Stomach (tissue), 9 donors: ENCODE data around the gene CCL22. TPM values are rescaled to one million over a fixed set of nuclear protein-coding genes. Genes with fewer than 3 reads are reported as not detected.

ENCODE experiments used
- DNase-seq, 2 donors: peaks; one replicate each; pipeline versions ENCODE4 v3.0.0 to v3.0.0-alpha.2; 2013 to 2019
- H3K27ac ChIP-seq, 5 donors: fragments of 200-600 bp in 4 of 5; sonication (generic) in 4 of 5; one replicate each; pipeline ENCODE4 v1.5.1; 2013 to 2019; ENCODE audit warnings: mild to moderate bottlenecking in 1 of 5, moderate library complexity in 1 of 5
- H3K27me3 ChIP-seq, 3 donors: fragments of 200-600 bp; sonication (generic); one replicate each; pipeline ENCODE4 v1.5.1; 2017 to 2019; ENCODE audit warnings: mixed run types in 1 of 3
- H3K36me3 ChIP-seq, 4 donors: fragments of 200-600 bp; sonication (generic); 1 replicate in 3 of 4; 2 replicates in 1 of 4; pipeline ENCODE4 v1.5.1; 2016 to 2019
- H3K4me1 ChIP-seq, 4 donors: fragments of 200-600 bp; sonication (generic); one replicate each; pipeline ENCODE4 v1.5.1; 2016 to 2019
- H3K4me3 ChIP-seq, 4 donors: fragments of 200-600 bp; sonication (generic) in 3 of 4; one replicate each; pipeline ENCODE4 v1.5.1; 2016 to 2019; ENCODE audit warnings: mild to moderate bottlenecking in 1 of 4
- H3K9me3 ChIP-seq, 4 donors: fragments of 200-600 bp; sonication (generic); one replicate each; pipeline ENCODE4 v1.5.1; 2016 to 2019
- EP300 ChIP-seq: sonication (generic); formaldehyde crosslinking; IDR thresholded peaks from one replicate; pipeline ENCODE4 v1.6.1; 2017; ENCODE audit warnings: antibody characterized with exemption
- POLR2A ChIP-seq, 4 donors: fragments of 450-650 bp; IDR thresholded peaks; one replicate each; pipeline ENCODE4 v1.6.1; 2016; ENCODE audit warnings: antibody characterized with exemption in 4 of 4, control low read depth in 2 of 4, mild to moderate bottlenecking in 1 of 4, moderate library complexity in 1 of 4
- POLR2AphosphoS5 ChIP-seq, 3 donors: sonication (generic); formaldehyde crosslinking; IDR thresholded peaks; one replicate each; pipeline ENCODE4 v1.6.1; 2016; ENCODE audit warnings: antibody characterized with exemption in 3 of 3
- WGBS, 5 donors: extraction: QIAGEN DNeasy Blood & Tissue Kit in 3 of 5; methylation state at CpG; one replicate each; pipeline versions ENCODE4 v1.1.5 to v1.1.7; 2013 to 2018; 5-methylcytosine and 5-hydroxymethylcytosine counted together
- intact Hi-C: fragments of 100-400 bp; cut with DNase I; formaldehyde crosslinking; loops from one replicate; pipeline ENCODE4 v1.15.1; 2023; ENCODE audit warnings: low total_unique reads
- polyA plus RNA-seq, 3 donors: library from polyadenylated mRNA; stranded (reverse); fragments of 200-250 nt; gene quantifications; one replicate each; pipeline ENCODE4 v1.2.3, GENCODE V29; 2013
- total RNA-seq, 5 donors: library from RNA; depleted of rRNA; stranded (reverse); fragments of >200 nt; gene quantifications; one replicate each; pipeline versions ENCODE4 v1.1.0 to v1.2.3, GENCODE V29; 2014 to 2016
- TF ChIP-seq, protein P1 (sequence below), 7 experiments: fragments of 450-650 bp in 4 of 7; fragments of 200-600 bp in 3 of 7; sonication (generic) in 3 of 7; IDR thresholded peaks; one replicate each; pipeline ENCODE4 v1.5.1; 2016 to 2019; ENCODE audit warnings: antibody characterized with exemption in 7 of 7, control low read depth in 2 of 7, mild to moderate bottlenecking in 1 of 7
- donor health status: healthy with polysubstance abuse.
- donor health status: Bipolar disorder and iron deficiency.
- donor health status: healthy.

CCL22 gene
- total and polyA plus RNA-seq, 8 donors, result 0.12 to 0.45 (median 0.26) TPM; not detected in 4

DNA sequence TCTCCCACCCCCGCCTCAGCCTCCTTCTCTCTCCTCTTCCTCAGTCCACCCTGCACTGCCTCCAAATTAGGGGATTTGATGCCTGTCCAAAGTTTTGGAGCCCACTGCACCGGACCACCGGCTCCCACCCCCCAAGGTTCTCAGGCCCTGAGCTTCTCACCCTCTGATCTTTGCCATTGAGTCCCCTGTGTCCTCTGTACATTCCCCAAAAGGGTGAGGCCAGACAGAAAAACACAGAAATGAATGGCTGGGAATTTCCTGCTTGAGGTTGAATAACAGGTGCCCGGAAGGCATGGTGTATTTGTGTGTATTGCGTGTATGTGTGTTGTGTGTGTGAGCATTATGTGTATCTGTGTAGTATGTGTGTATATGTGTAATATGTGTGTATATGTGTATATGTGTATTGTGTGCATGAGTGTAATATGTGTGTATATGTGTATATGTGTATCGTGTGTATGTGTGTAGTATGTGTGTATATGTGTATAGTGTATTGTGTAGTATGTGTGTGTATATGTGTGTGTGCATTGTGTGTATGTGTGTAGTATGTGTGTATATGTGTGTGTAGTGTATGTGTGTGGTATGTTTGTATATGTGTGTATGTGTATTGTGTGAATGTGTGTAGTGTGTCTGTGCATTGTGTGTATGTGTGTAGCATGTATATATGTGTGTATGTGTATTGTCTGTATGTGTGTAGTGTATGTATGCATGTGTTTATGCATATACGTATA, 29.9 kb downstream of the CCL22 start:
- Histone ChIP-seq H3K9me3 (no peaks in the 10 kb centered on the region), H3K36me3 (no peaks in the 10 kb centered on the region), H3K4me3 (no peak overlapping the region), H3K4me1 (peaks cover 5 to 42% (median 26%) of the 10 kb centered on the region in 4 donors), H3K27ac (peak overlapping the region in 1 of 5 donors; percentile 15), H3K27me3 (no peaks in the 10 kb centered on the region)
- peak in 1 of 2 donors; percentile 76 for DNase-seq
- WGBS, 5 donors, result 36 to 74% (median 52%) methylated on average over 7 of the region's 7 CpGs
- intact Hi-C loops, result no loop called here
- TF ChIP-seq EP300 (no peak), POLR2A (IDR thresholded peaks at IDR 0.05) (no peak), POLR2AphosphoS5 (IDR thresholded peaks at IDR 0.05) (peak in 1 of 3 donors; percentile 29)
- TF ChIP-seq, protein P1, sequence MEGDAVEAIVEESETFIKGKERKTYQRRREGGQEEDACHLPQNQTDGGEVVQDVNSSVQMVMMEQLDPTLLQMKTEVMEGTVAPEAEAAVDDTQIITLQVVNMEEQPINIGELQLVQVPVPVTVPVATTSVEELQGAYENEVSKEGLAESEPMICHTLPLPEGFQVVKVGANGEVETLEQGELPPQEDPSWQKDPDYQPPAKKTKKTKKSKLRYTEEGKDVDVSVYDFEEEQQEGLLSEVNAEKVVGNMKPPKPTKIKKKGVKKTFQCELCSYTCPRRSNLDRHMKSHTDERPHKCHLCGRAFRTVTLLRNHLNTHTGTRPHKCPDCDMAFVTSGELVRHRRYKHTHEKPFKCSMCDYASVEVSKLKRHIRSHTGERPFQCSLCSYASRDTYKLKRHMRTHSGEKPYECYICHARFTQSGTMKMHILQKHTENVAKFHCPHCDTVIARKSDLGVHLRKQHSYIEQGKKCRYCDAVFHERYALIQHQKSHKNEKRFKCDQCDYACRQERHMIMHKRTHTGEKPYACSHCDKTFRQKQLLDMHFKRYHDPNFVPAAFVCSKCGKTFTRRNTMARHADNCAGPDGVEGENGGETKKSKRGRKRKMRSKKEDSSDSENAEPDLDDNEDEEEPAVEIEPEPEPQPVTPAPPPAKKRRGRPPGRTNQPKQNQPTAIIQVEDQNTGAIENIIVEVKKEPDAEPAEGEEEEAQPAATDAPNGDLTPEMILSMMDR (IDR thresholded peaks at IDR 0.05), result no peak

GRCh38 chr16:57389087-57389468, 30.5 kb downstream of the CCL22 start:
- no peaks in the 10 kb centered on the region for H3K27me3 ChIP-seq
- DNase-seq, result no peak
- H3K27ac ChIP-seq, result no peak overlapping the region
- intact Hi-C loops, result no loop called here
- H3K4me3 ChIP-seq, result no peak overlapping the region
- H3K9me3 ChIP-seq, result no peaks in the 10 kb centered on the region
- 89 to 98% (median 94%) methylated on average over 3 of the region's 3 CpGs for whole genome bisulfite sequencing, 5 donors
- no peaks in the 10 kb centered on the region for H3K36me3 ChIP-seq
- TF ChIP-seq, protein P1 (IDR thresholded peaks at IDR 0.05), result no peak
- TF ChIP-seq POLR2A (IDR thresholded peaks at IDR 0.05) (no peak), EP300 (no peak), POLR2AphosphoS5 (IDR thresholded peaks at IDR 0.05) (no peak)
- peaks cover 5 to 38% (median 21%) of the 10 kb centered on the region in 4 donors for H3K4me1 ChIP-seq

GRCh38 chr16:57390636-57391295, 32.2 kb downstream of the CCL22 start:
- 59 to 71% (median 67%) methylated on average over 5 of the region's 5 CpGs for WGBS, 5 donors
- TF ChIP-seq POLR2A (IDR thresholded peaks at IDR 0.05), result no peak
- TF ChIP-seq EP300, result no peak
- TF ChIP-seq, protein P1 (IDR thresholded peaks at IDR 0.05), result no peak
- TF ChIP-seq POLR2AphosphoS5 (IDR thresholded peaks at IDR 0.05), result no peak
- DNase-seq, result no peak
- H3K9me3 ChIP-seq, result no peaks in the 10 kb centered on the region
- no peak overlapping the region for H3K27ac ChIP-seq
- peaks cover 5 to 36% (median 16%) of the 10 kb centered on the region in 4 donors for H3K4me1 ChIP-seq
- no peaks in the 10 kb centered on the region for H3K27me3 ChIP-seq
- intact Hi-C loops, result no loop called here
- H3K36me3 ChIP-seq, result no peaks in the 10 kb centered on the region
- no peak overlapping the region for H3K4me3 ChIP-seq

DNA sequence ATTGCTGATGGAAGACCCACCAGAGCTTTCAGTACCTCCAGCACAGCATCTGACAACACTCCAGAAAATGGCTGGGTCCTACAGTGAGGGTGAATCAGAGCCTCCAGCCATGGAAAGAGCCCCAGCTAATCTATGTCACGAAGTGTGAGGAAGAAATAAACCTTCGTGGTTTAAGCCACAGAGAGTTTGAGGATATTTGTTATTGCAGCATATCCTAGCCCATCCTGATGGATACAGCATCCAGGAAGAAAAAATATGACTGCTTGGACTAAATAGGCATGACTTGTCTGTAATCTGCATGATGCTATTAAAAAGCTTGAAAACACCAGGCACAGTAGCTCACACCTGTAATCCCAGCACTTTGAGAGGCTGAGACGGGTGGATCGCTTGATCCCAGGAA, 32.7 kb downstream of the CCL22 start:
- no peaks in the 10 kb centered on the region for H3K27me3 ChIP-seq

More for the DNA sequence above, 32.7 kb downstream of the CCL22 start:
- WGBS, 5 donors, result 77 to 88% (median 81%) methylated on average over 4 of the region's 4 CpGs
- DNase-seq, result no peak
- TF ChIP-seq, protein P1 (IDR thresholded peaks at IDR 0.05), result no peak
- TF ChIP-seq POLR2A (IDR thresholded peaks at IDR 0.05) (no peak), POLR2AphosphoS5 (IDR thresholded peaks at IDR 0.05) (no peak), EP300 (no peak)
- Histone ChIP-seq H3K4me3 (no peak overlapping the region), H3K27ac (no peak overlapping the region), H3K4me1 (peaks cover 5 to 35% (median 15%) of the 10 kb centered on the region in 4 donors), H3K36me3 (no peaks in the 10 kb centered on the region), H3K9me3 (no peaks in the 10 kb centered on the region)
- intact Hi-C loops, result no loop called here
